Measurements from ENCODE around the gene PANK4.
"Not testable (repeated sequence)": the region's sequence is repeated elsewhere in the genome, so short reads cannot be mapped to it uniquely, and the experiment has no call there.

DNA sequence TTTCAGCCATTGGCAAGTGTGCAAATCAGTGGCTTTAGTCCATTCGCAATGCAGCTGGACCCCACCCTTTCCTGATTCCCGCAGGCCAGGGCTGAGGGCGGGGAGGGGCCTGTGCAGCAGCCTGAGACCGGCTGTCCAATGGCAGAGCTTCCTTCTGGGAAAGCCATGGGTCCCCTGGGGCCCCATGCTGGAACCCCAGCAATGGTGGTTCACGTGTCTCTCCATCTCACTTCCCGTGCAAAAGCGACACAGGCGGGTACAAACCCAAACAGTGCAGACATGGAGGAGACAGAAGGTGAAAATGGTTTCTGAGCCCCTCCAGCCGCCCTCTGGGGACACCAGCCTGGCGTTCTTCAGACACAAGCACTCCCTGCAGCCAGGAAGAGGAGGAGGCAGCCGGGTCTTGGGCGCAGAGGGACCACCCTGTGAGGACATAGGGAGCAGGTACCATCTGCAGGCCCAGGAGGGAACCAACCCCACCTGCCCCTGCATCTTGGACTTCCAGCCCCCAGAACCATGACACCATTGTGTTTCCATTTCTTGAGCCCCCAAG, 24.0 kb upstream of the PANK4 start:
- TF ChIP-seq, protein P1, sequence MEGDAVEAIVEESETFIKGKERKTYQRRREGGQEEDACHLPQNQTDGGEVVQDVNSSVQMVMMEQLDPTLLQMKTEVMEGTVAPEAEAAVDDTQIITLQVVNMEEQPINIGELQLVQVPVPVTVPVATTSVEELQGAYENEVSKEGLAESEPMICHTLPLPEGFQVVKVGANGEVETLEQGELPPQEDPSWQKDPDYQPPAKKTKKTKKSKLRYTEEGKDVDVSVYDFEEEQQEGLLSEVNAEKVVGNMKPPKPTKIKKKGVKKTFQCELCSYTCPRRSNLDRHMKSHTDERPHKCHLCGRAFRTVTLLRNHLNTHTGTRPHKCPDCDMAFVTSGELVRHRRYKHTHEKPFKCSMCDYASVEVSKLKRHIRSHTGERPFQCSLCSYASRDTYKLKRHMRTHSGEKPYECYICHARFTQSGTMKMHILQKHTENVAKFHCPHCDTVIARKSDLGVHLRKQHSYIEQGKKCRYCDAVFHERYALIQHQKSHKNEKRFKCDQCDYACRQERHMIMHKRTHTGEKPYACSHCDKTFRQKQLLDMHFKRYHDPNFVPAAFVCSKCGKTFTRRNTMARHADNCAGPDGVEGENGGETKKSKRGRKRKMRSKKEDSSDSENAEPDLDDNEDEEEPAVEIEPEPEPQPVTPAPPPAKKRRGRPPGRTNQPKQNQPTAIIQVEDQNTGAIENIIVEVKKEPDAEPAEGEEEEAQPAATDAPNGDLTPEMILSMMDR (IDR thresholded peaks at IDR 0.05): not testable (repeated sequence)
- TF ChIP-seq POLR2A (IDR thresholded peaks at IDR 0.05): not testable (repeated sequence)

Measured in Peyer's patch (tissue), 4 donors.